OCI-LY7 (cell line): ENCODE data around the gene THAP11.

Source experiments
- EZH2phosphoT487 ChIP-seq: fragments of 200-600 bp; sonication (generic); IDR thresholded peaks from 2 replicates; pipeline ENCODE4 v1.6.1; 2018; ENCODE audit warnings: low read depth, borderline replicate concordance, mild to moderate bottlenecking, mixed run types, antibody characterized with exemption, low read length, moderate library complexity, mixed read lengths
- TF ChIP-seq, protein P1 (sequence below): fragments of 200-600 bp; sonication (generic); conservative IDR thresholded peaks from 2 replicates; pipeline ENCODE4 v1.5.1; 2014; ENCODE audit warnings: mild to moderate bottlenecking, antibody characterized with exemption, low read length, moderate library complexity, mixed read lengths

DNA sequence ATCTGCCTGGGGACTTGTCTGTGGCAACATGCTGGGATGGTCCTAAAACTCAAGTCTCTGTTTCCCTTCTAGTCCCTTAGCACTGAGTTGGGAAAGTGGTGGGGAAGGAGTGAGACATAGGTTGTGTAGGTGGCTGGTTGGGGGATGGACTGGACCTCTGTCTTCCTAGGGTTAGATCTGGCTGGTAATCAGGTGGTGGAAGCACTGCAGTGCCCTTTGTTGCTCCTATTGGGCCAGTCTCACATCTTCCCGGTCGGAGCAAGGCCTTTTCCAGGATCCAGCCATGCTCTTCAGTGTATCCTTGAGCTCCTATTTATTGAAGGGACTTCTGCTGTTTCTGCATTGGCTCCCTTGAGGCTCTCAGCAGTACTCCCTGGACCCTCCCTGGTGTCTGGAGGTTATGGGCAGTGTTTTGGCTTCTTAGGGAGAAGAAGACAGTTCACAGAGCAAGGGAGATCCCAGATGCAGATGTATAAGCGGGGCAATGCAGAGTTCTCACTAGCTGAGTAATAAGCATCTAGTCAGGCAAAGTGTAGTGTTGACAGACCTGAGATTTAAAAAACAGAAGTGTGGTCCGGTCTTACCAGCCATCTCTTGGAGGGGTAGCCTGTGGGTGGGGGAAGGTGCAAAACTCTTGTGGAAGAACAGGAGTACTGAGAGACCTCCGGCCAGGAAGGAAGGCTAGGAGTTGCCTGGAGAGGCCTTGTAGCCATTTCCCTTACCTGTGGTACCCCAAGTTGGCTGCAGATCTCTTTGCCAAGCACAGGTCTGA is 3.4 kb downstream of the THAP11 start:
- TF ChIP-seq, protein P1, sequence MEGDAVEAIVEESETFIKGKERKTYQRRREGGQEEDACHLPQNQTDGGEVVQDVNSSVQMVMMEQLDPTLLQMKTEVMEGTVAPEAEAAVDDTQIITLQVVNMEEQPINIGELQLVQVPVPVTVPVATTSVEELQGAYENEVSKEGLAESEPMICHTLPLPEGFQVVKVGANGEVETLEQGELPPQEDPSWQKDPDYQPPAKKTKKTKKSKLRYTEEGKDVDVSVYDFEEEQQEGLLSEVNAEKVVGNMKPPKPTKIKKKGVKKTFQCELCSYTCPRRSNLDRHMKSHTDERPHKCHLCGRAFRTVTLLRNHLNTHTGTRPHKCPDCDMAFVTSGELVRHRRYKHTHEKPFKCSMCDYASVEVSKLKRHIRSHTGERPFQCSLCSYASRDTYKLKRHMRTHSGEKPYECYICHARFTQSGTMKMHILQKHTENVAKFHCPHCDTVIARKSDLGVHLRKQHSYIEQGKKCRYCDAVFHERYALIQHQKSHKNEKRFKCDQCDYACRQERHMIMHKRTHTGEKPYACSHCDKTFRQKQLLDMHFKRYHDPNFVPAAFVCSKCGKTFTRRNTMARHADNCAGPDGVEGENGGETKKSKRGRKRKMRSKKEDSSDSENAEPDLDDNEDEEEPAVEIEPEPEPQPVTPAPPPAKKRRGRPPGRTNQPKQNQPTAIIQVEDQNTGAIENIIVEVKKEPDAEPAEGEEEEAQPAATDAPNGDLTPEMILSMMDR: no peak
- no peak for TF ChIP-seq EZH2phosphoT487
